WERI-Rb-1 (cell line): ENCODE data around the gene CASP12.

Source experiments
- DNase-seq: peaks from one replicate; pipeline ENCODE4 v3.0.0-alpha.2; 2020
- H3K27ac ChIP-seq: fragments of 250-450 bp; sonication (Bioruptor Pico); 2 replicates; pipeline ENCODE4 v1.5.1; 2020; ENCODE audit warnings: mild to moderate bottlenecking, moderate library complexity
- H3K27me3 ChIP-seq: fragments of 250-450 bp; sonication (Bioruptor Pico); 2 replicates; pipeline ENCODE4 v1.5.1; 2021; ENCODE audit warnings: mild to moderate bottlenecking, low read depth, moderate library complexity; ENCODE audit not compliant: insufficient read depth, severe bottlenecking
- H3K36me3 ChIP-seq: fragments of 250-450 bp; sonication (Bioruptor Pico); 2 replicates; pipeline ENCODE4 v1.5.1; 2020; ENCODE audit warnings: mild to moderate bottlenecking, moderate library complexity
- H3K4me3 ChIP-seq: 2 replicates; pipeline ENCODE4 v1.5.1; 2011; ENCODE audit warnings: low read depth, mild to moderate bottlenecking, control low read depth, low read length
- H3K9me3 ChIP-seq: fragments of 250-450 bp; sonication (Bioruptor Pico); 2 replicates; pipeline ENCODE4 v1.5.1; 2021; ENCODE audit warnings: mild to moderate bottlenecking, moderate library complexity; ENCODE audit not compliant: severe bottlenecking
- CTCF ChIP-seq: IDR thresholded peaks from 2 replicates; pipeline ENCODE4 v1.5.1; 2011; ENCODE audit warnings: low read depth, mild to moderate bottlenecking, control low read depth, inconsistent platforms, low read length

Gene CASP12

GRCh38 chr11:104916442-104916841, 18.2 kb upstream of the CASP12 start:
- Histone ChIP-seq H3K9me3 (no peaks in the 10 kb centered on the region), H3K36me3 (no peaks in the 10 kb centered on the region), H3K4me3 (no peak overlapping the region), H3K27me3 (no peaks in the 10 kb centered on the region), H3K27ac (no peak overlapping the region)
- no peak for TF ChIP-seq CTCF
- no peak for DNase-seq

GRCh38 chr11:104912102-104912501, 13.8 kb upstream of the CASP12 start:
- Histone ChIP-seq H3K27ac (no peak overlapping the region), H3K4me3 (no peak overlapping the region), H3K27me3 (no peaks in the 10 kb centered on the region), H3K36me3 (no peaks in the 10 kb centered on the region), H3K9me3 (no peaks in the 10 kb centered on the region)
- no peak for TF ChIP-seq CTCF
- no peak for DNase-seq

GRCh38 chr11:104908186-104908531, 9.9 kb upstream of the CASP12 start:
- no peak for DNase-seq
- H3K36me3 ChIP-seq, result no peaks in the 10 kb centered on the region
- H3K9me3 ChIP-seq, result no peaks in the 10 kb centered on the region
- H3K4me3 ChIP-seq, result no peak overlapping the region
- H3K27me3 ChIP-seq, result no peaks in the 10 kb centered on the region
- no peak overlapping the region for H3K27ac ChIP-seq
- no peak for TF ChIP-seq CTCF

- Histone ChIP-seq H3K36me3 (no peaks in the 10 kb centered on the region), H3K27me3 (no peaks in the 10 kb centered on the region), H3K9me3 (no peaks in the 10 kb centered on the region), H3K4me3 (no peak overlapping the region), H3K27ac (no peak overlapping the region)
- no peak for TF ChIP-seq CTCF
- DNase-seq, result no peak
These were observed 9.4 kb upstream of the CASP12 start for GRCh38 chr11:104907521-104908185.

- TF ChIP-seq CTCF, result peak; percentile 25; the same call in 1 of the 2 replicates
- DNase-seq, result peak; percentile 11
- H3K36me3 ChIP-seq, result no peaks in the 10 kb centered on the region
- H3K27ac ChIP-seq, result no peak overlapping the region
- no peaks in the 10 kb centered on the region for H3K27me3 ChIP-seq
- H3K9me3 ChIP-seq, result no peaks in the 10 kb centered on the region
- no peak overlapping the region for H3K4me3 ChIP-seq
These were observed 7.0 kb upstream of the CASP12 start for GRCh38 chr11:104905271-104905670.

- Histone ChIP-seq H3K9me3 (no peaks in the 10 kb centered on the region), H3K27ac (no peak overlapping the region)
These were observed 966 bp upstream of the CASP12 start for GRCh38 chr11:104899226-104899625.

More at GRCh38 chr11:104899226-104899625, 966 bp upstream of the CASP12 start:
- no peak for DNase-seq
- no peak for TF ChIP-seq CTCF
- H3K4me3 ChIP-seq, result no peak overlapping the region
- H3K27me3 ChIP-seq, result no peaks in the 10 kb centered on the region
- no peaks in the 10 kb centered on the region for H3K36me3 ChIP-seq
